GM19324 (cell line): Measurements from ENCODE around the gene ADAMTS2.
"Not testable (repeated sequence)": the region's sequence is repeated elsewhere in the genome, so short reads cannot be mapped to it uniquely, and the experiment has no call there.

Source experiments
- ATAC-seq: cut with Tn5 transposase; IDR thresholded peaks from one replicate; pipeline ENCODE4 v1.9.1; 2021; ENCODE audit warnings: mild to moderate bottlenecking, moderate library complexity; ENCODE audit not compliant: unreplicated experiment, low FRiP score

ADAMTS2 gene

DNA sequence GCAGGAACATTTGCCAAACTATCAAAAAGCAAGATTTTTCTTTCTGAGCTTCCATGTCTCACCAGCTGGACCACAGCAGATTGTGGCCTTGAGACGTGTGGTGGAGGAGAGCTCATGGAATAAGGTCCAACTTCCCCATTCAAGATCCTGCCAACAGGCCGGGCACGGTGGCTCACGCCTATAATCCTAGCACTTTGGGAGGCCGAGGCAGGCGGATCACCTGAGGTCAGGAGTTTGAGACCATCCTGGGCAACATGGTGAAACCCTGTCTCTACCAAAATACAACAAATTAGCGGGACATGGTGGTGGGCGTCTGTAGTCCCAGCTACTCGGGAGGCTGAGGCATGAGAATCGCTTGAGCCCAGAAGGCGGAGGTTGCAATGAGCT is 59.5 kb downstream of the ADAMTS2 start:
- ATAC-seq: not testable (repeated sequence)

- ATAC-seq: no peak
Observed at GRCh38 chr5:179284751-179285631, 60.3 kb downstream of the ADAMTS2 start.

DNA sequence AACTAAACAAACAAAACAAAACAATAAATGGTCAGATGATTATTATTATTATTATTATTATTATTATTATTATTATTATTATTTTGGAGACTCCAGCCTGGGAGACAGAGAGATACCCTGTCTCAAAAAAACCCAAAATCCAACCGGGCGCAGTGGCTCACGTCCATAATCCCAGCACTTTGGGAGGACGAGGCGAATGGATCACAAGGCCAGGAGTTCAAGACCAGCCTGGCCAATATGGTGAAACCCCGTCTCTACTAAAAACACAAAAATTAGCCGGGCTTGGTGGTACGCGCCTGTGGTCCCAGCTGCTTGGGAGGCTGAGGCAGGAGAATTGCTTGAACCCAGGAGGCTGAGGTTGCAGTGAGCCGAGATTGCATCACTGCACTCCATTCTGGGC is 61.4 kb downstream of the ADAMTS2 start:
- not testable (repeated sequence) for ATAC-seq

DNA sequence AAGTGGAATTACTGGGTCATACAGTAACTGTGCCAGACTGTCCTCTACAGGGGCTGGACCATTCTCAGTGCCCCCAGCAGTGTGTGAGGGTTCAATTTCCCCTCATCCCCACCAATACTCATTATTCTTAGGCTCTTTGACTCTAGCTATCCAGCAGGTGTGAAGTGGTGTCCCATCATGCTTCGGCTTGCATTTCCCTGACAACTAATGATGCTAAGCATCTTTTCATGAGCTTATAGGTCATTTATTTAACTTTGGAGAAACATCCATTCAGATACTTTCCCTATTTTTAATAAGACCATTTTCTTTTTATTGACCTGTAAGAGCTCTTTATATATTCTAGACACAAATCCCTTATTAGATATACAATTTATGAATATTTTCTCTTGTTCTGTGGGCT is 63.6 kb downstream of the ADAMTS2 start:
- no peak for ATAC-seq

GRCh38 chr5:179280095-179280490 is 65.2 kb downstream of the ADAMTS2 start:
- no peak for ATAC-seq

GRCh38 chr5:179279347-179280094 is 65.7 kb downstream of the ADAMTS2 start:
- ATAC-seq: no peak

- ATAC-seq: no peak
Observed at GRCh38 chr5:179278546-179278945, 66.7 kb downstream of the ADAMTS2 start.

DNA sequence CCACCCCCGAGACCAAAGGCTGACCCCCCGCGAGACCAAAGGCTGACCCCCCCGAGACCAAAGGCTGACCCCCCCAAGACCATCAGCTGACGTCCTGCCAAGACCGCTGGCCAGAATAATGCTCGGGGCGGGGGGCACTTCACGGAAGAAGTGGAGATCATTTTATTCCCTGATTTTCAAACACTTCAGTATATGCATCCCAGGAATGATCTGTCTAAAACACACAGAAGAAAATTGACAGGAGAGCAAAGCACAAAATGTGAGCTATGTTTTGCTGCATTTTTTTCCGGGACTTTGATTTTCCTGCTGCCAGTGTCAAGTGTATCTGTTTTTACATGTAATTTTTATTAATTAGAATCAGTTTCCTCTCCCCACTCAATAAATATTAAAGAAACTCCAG is 67.1 kb downstream of the ADAMTS2 start:
- no peak for ATAC-seq

DNA sequence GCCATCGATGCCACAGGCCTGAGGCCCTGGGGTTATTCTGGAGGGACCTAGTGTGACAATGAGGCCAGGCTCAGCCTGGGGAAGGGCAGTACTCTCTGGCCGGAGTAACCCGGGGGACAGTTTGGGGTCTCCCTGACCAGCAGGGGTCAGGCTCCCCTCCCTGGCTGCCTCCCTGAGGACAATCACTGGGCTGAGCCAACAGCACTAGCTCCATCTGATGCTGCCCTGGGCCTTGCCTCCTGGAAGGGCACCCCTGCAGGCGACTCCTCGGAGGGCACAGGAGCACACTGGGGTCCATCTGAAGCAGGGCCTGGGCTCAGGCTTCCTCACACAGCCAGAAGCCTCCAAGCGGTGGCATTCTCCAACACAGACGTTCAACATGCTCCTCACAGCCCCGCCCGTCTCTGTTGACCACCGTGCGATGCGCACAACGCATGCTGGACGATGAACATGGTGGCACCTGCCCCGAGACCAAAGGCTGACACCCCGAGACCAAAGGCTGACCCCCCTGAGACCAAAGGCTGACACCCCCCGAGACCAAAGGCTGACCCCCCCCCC is 68.3 kb downstream of the ADAMTS2 start:
- ATAC-seq: no peak

- no peak for ATAC-seq
Observed at GRCh38 chr5:179275941-179276837, 69.1 kb downstream of the ADAMTS2 start.

DNA sequence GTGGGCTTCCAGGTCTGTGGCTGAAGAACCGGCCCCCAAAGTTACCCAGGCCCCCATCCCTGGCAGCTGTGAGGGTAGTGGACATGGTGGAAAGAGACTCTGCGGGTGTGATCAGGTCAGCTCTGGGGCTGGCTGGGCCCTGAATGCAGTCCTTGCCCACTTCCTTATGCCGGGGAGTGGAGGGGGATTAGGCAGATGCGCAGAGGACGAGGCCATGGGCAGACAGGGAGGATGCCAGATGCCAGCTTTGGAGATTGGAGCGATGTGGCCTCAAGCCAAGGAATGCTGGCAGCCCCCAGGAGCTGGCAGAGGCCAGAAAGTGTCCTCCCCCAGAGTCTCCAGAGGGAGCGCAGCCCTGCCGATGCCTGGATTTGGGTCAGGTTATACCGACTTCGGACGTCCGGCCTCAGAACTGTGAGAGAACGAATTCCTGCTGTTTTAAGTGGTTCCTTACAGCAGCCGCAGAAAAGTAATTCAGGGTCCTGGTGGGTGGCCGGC is 69.8 kb downstream of the ADAMTS2 start:
- ATAC-seq: no peak

GRCh38 chr5:179274321-179275315 is 70.6 kb downstream of the ADAMTS2 start:
- no peak for ATAC-seq

- ATAC-seq: no peak
Observed at GRCh38 chr5:179273441-179274145, 71.7 kb downstream of the ADAMTS2 start.

DNA sequence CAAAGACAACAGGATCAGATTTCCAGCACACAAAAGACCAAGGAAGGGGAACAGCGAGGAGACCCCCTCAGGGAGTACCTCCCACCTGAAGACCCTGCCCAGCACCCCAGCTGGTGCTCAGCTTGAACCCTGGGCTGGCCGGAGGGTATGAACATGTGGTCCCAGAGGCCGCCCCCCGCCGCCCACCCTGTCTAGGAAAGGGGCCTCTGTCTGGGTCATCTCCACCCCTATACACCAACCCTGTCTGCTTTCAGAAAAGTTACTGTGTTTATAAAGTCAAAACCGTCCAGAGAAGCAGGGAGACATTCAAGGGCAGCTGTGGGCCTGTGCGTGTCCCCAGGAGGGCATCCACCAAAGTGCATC is 72.2 kb downstream of the ADAMTS2 start:
- no peak for ATAC-seq

GRCh38 chr5:179272326-179273072 is 72.8 kb downstream of the ADAMTS2 start:
- ATAC-seq: no peak

DNA sequence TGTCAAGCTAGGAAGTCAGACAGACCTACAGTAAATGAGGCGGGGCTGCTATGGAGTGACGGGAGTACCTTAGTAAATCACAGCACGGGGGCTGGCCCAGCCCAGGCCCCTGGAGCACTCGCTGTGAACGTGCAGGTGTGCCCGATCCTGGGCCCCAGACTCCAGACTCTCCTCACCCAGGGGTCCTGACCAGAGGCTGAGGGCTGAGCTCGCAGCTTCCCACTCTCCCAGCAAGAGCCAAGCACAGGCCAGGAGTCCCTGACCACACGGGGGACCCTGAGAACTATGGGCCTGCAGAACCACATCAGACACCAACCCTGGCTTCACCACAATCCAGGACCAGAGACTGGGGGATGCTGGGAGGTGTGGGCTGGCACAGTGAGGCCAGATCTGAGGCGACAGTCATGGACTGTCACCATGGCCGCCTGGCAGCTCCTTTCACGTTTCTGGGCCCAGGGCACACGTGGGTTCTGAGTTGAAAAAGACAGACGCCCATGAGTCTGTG is 73.4 kb downstream of the ADAMTS2 start:
- no peak for ATAC-seq

GRCh38 chr5:179271428-179271734 is 73.9 kb downstream of the ADAMTS2 start:
- no peak for ATAC-seq
